ENCODE results near the gene PCBD2.

Gene PCBD2

GRCh38 chr5:135007749-135008363 lies 102.9 kb downstream of the PCBD2 start:
- no peak for DNase-seq (ENCODE audit: low spot score)

GRCh38 chr5:135008556-135008955 lies 103.6 kb downstream of the PCBD2 start:
- no peak for DNase-seq (ENCODE audit: low spot score)

DNA sequence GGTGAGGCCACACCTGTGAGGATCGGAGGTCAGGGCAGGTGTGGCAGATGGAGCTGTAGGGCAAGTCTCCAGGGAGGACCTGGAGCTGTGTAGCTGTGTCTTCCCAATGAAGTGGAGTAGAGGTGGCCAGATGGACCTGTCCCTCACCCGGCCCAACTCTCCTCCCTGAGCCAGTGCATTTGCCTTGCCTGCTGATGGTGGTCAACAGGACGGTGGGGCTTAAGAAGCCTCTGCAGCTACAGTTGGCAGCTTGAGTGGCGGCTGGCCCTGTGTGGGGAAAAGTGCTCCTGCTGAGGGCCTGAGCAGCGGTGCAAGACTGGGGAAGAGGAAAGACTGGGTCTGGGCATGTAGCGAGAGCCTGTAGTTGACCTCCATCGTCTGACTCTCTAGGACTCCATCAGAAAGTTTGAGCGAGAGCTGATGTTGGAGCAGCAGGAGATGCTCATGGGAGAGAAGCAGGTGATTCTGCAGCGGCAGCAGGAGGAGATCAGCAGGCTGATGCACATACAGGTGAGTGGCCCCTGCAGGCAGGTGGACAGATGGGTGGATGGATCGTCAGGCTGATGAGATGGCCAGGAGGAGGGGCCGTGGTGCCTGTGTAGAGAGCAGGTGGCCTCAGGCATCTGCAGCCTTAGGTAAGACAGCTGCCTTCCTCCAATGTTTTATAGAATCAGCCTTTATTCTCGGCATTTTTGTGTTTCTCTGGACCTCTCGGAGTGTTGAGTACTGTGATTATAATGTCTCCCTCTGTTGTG lies 104.2 kb downstream of the PCBD2 start:
- no peak for DNase-seq (ENCODE audit: low spot score)

GRCh38 chr5:135009736-135010501 lies 105.0 kb downstream of the PCBD2 start:
- DNase-seq (ENCODE audit: low spot score) = no peak

DNA sequence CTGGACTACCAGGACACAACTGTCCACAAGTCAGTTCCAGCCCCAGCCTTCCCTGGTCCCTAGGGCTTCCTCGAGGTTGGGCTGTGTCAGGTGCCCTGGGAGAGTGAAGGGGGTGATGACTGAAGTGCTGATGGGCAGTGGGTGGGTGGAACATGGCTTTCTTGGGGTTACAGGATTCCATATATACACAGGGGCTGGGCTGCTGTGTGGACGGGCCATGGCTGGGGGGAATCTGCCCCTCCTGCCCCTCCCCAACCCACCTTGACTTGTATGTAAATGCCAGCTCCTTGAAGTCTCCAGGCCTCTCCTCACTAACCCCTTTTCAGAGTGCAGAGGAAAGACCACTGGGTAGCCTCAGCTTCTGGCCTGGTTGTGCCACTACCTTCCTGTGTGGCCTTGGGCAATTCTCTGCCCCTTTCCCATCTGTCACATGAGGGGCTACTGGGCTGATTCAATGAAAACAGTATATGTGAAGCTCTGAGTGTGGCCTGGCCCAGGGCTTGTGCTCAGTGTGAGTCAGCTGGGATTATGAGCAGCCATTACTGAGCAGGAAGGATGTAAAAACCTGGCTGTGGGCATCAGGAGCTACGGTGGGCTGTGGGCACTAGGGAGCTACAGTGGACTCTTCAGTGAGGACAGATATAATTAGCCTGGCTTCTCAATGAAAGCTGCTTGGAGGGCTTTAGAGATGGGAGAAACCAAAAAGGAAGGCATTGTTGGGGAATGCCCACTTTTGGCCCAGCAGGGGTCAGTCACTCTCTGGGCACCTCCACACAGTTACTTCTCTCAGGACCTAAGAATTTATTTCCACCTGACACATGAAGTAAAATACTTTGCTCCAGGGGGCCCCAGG lies 105.8 kb downstream of the PCBD2 start:
- DNase-seq (ENCODE audit: low spot score) = no peak

DNA sequence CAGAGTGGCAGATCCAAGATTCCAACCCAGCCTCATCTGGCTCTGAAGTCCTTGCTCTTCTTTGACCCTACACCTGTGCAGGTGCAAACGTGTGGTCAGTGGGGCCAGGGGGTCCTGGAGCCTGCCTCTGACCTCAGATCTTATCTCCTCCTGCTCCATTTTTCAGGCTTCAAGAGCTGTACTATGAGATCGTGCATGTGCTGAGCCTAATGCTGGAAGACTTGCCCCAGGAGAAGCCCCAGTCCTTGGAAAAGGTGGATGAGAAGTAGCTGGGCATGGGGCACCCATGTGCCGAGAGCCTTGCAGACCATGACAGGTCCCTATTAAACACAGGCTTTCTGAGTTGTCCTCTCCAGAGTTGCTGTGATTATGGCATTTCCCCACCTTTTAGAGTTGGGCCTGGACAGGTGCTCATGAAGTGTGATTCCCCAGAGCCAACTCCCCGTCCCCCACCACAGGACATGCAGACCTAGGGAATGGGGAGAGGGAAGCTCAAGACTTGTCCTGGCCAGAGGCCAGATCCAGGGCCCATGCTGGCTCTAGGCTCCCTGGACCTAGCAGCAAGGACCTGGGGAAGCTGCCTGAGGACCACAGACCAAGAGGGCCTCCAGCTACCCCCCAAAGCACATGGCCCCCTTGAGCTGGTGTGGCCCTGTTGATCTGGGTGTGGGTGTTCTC lies 106.6 kb downstream of the PCBD2 start:
- no peak for DNase-seq (ENCODE audit: low spot score)

GRCh38 chr5:135012033-135012588 lies 107.2 kb downstream of the PCBD2 start:
- DNase-seq (ENCODE audit: low spot score) = no peak
